T-helper 22 cell (primary cell): ENCODE data around the gene CDYL.

Source experiments
- DNase-seq: peaks from one replicate; pipeline ENCODE4 v3.0.0-alpha.2; 2020; ENCODE audit warnings: low read depth

The CDYL gene

DNA sequence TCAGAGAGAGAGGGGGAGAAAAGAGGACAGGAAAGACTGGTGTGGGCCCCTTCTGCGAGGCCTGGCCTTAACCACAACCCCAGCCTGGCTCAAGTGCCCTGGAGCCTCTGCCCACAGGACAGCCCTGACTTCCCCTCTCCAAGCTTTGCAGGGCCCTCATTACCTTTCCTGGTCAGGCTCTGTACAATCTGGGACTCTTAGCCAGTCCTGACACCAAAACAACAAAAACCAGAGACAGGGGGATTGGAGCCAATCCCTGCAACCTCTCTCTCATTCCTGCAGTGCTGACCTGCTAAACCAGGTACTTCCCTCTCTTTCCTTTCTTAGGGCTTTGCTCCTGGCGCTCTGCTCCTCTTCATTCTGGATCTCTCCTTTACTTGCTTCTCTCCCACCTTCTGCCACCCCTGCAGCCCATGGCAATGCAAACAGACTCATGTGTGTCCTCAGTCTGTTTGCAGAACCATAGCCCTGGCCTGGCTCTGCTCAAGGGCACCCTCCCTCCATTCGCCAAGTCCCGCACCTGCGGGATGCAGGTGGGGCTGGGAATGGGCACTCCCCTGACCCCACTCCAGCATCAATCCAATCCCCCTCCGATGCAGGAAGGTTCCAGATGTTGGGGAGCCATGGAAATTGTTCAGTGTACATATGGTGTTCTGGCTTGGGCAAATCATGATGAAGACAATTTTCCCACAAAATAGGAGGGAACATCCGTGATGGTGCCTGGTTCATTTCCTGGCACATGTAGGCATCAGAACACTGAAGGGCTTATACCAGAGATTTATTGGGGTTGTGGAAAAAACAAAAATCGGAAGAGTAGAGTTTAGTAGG lies 189.6 kb downstream of the CDYL start:
- DNase-seq: no peak

DNA sequence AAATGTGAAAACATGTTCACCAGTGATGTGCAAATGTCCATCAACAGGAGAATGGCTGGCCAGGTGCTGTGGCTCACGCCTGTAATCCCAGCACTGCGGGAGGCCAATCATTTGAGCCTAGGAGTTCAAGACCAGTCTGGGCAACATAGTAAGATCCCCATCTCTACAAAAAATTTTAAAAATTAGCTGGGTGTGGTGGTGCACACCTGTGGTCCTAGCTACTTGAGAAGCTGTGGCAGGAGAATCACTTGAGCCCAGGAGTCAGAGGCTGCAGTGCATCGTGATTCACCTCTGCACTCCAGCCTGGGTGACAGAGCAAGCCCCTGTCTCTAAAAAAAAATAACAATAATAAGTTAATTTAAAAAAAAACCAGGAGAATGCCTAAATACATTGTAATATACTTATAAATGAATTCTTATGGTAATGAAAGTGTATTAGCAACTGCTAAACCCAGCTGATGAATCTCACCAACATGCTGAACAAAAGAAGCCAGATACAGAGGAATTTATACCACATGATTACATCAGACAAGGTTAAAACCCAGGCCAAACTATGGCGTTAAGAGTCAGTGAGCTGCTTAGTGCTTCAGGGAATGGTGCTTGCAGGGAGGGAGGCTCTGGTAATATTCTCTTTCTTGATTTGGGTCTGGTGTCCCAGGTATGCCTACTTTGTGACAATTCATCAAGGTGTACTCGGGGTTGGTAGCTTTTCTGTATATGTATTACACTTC lies 191.3 kb downstream of the CDYL start:
- DNase-seq: no peak

DNA sequence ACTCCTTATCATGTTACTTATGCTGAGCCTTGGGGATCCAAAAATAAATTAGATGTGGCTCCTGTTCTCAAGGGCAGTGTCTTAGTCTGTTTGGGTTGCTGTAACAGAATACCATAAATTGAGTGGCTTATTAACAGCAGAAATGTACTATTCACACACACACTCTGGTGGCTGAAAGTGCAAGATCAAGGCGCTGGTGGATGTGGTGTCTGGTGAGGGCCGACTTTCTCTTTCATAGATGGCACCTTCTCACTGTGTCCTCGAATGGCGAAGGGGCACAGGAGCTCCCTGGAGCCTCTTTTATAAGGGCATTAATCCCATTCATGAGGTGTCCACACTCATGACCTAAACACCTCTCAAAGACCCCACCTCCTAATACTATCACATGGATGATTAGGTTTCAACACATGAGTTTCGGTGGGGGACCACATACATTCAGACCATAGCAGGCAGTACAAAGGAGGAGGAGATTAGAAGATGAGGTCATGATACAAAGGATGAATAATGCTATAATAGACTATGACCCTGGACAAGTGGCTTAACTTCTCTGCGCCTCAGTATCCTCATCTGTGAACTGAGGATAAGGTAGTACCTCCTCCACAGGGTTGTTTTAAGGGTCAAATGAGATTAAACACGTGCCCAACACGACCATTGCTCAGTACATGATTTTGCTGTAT lies 193.5 kb downstream of the CDYL start:
- DNase-seq: no peak

DNA sequence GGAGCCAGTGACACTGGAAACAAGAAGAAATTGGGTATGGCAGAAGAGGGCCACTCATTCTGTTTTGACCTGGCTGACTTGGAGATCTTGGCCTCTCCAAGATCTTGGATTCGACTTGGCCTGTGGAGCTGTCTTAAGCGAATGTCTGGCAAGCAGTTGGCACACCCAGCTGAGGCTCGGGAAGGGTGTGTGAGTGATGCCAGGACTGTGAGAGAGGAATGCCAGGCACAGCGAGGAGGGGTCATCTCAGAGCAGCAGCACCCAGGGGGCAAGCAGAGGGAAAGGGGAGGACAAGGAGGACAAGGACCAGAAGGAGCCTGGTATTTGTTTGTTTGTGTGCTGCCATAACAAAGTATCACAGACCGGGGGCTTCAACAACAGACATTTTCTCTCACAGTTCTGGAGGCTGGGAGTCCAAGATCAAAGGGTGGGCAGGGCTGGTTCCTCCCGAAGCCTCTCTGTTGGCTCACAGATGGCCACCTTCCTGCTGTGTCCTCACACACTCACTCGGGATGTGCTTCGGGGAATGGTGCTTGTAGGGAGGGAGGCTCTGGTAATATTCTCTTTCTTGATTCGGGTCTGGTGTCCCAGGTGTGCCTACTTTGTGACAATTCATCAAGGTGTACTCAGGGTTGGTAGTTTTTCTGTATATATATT lies 194.7 kb downstream of the CDYL start:
- no peak for DNase-seq

DNA sequence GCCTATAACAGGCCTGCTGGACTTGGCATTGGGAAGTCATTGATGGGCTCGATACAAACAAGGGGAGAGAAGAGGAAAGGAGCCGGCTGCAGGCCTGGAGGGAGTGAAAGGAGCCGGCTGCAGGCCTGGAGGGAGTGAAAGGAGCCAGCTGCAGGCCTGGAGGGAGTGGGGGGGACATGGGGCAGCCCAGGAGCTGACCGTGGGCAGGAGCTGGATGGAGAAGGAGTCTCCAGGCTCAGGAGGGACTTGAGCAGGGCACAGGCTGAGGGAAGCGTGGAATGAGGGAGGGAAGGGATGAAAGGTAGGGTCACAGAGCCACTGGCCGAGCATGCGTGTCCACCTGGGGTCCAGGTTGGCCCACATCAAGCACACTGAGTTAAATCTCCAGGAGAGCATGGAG lies 195.6 kb downstream of the CDYL start:
- DNase-seq: no peak

DNA sequence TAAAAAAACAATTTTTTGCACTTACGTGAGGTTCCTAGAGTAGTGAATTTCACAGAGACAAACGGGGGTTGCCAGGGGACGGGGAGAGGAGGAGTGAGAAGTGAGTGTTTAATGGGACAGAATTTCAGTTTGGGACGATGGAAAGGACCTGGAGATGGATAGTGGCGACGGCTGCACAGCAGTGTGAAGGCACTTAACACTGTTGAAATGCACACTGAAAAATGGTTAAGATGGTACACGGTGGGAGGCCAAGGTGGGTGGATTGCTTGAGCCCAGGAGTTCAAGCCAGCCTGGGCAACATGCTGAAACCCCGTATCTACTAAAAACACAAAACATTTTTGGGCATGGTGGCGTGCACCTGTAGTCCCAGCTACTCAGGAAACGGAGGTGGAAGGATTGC lies 196.2 kb downstream of the CDYL start:
- no peak for DNase-seq

DNA sequence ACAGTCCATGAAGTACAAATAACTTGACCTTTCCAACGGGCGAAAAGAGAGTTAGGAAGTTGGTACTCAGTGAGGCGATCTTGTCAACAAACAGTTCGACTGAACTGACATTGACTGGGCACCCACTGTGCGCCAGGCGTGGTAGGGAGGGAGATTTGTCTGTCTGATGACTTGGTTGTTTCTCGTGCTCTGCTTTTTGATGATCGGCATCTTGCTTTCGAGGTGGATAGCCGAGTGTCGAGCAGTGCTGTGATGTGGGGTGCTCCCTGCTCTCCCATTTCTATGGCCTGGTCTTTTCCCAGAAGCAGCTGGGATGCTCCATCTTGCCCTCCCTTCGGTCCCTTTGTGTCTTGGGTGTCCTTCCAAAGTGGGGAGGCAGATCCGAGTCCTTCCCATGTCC lies 197.2 kb downstream of the CDYL start:
- DNase-seq: no peak

DNA sequence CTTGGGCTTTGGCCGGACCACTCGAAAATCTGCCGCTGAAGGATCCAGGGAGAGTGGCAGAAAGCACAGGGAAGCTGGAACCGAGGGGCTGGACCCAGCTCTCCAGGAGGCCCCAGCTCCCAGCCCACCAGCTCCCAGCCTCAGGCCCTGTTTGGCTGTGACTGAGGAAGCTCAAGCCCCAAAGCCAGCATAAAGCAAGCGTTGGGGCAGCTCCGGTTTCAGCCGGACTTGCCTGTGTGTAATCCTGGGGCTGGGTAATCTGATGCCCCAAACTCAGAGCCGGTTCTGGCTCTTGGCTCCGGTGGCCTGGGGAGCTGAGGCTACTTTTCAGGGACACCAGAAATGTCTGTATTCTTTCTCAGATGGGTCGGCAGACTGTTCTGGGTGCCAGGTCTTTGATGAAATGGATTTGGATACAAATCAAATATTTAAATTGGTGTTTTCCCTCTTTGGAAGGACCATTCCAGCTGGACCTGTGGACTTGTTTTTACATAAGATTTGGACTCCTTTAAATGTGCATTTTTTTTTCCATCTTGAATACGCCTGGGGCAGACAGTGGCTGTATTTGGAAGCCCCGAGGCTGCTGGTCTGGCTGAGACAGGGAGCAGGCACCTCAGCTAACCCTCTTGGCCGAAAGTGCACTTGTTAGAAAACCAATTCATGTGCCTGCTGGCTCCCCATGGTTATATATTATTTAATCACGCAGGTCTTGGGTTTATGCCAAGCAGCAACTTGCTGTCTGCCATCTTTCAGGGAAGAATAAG lies 198.0 kb downstream of the CDYL start:
- DNase-seq: no peak

DNA sequence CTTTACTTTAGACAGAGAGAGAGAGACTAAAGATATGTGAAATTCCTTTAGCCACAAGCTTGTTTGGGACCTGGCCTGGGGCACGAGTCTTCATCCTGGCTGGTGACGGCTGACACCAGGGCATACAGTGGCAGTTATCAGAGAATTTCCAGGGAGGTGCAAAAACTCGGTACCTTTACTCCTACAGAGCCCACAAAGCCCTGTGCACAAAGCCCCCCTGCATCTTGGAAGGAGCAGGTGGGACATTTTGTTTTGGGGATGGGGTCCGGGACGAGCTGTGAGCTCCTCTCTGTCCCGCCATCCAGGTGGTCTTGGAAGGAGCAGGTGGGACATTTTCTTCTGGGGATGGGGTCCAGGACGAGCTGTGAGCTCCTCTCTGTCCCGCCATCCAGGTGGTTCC lies 198.8 kb downstream of the CDYL start:
- no peak for DNase-seq

DNA sequence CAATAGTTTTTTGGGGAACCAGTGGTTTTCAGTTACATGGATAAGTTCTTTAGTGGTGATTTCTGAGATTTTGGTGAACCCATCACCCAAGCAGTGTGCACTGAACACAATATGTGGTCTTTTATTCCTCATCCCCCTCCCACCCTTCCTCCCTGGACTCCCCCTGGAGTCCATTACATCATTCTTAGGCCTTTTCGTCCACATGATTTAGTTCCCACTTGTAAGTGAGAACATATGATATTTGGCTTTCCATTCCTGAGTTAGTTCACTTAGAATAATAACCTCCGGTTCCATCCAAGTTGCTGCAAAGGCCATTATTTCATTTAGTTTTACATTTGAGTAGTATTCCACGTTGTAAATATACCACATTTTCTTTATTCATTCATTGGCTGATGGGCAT lies 199.3 kb downstream of the CDYL start:
- DNase-seq: no peak

DNA sequence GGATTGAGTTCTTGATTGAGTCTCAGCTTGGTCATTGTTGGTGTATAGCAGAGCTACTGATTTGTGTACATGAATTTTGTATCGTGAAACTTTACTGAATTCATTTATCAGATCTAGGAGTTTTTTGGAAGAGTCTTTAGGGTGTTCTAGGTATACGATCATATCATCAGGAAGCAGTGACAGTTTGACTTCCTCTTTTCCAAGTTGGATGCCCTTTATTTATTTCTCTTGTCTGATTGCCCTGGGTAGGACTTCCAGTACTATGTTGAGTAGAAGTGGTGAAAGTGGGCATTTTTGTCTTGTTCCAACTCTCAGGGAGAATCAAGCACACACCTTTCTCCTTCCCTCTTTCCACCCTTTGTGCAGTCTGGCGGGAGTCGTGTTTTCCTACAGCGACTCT lies 201.3 kb downstream of the CDYL start:
- DNase-seq: no peak

DNA sequence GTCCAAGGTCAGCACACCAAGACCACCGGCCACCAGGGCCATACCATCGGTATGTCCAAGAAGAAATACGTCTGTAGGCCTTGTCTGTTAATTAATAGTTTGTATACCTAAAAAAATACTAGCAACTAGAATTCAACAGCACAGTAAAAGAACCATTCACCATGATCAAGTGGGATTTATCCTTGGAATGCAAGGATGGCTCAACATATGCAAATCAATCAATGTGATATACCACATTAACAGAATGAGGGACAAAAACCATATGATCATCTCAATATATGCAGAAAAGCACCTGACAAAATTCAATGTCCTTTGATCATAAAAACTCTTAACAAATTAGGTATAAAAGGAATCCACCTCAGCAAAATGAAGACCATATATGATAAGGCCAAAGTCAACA lies 203.2 kb downstream of the CDYL start:
- no peak for DNase-seq

DNA sequence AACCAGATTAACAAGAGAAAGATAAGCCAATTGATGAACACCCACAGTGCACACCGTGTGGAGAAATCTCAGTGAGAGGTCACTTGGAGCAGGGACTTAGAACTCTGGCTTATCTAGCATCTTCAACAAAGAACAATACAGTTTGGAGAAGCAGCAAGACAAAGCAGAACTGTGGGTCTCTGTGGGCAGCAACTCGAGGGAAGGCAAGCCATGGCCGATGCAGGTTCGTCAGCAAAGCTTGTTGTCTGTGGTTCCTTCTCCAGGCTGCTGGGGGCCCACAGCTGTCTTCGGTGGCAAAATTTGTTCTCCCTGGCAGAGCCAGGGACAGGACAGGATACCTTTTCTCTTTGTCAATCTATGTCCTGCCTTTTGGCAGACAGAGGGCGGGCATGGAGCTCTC lies 205.6 kb downstream of the CDYL start:
- DNase-seq: no peak

DNA sequence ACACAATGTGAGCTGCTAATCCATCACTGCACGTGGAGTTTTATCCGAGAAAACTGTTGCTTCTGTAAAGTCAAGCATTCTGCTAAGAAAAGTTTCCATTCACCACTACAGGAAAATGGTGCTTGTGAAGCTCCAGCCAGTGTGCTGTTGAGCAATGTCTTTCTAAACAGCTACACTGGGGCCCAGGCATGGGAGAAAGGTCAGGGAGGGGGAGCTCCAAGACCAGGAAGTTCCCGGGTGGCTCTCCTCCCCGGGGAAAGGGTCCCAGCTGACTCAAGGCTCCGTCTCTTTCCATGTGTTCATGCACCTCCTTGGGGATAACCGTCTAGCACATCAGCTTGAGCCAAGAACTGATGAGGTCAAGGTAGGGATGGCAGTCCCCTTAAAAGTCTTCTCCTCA lies 207.1 kb downstream of the CDYL start:
- no peak for DNase-seq

DNA sequence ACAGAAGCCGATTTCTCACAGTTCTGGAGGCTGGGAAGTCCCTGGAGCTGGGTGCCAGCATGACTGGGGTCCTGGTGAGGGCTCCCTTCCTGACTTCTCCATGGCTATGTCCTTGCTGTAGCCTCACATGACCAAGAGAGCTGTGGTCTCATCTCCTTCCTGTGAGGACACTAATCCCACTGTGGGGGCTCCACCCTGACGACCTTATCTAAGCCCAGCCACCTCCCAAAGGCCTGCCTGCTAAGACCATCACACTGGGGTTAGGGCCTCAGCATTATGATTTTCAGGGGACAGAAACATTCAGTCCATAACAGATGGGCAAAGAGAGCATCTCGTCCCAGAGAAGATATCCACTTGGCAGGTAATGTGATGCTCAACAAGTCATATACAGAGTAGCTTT lies 210.8 kb downstream of the CDYL start:
- no peak for DNase-seq

DNA sequence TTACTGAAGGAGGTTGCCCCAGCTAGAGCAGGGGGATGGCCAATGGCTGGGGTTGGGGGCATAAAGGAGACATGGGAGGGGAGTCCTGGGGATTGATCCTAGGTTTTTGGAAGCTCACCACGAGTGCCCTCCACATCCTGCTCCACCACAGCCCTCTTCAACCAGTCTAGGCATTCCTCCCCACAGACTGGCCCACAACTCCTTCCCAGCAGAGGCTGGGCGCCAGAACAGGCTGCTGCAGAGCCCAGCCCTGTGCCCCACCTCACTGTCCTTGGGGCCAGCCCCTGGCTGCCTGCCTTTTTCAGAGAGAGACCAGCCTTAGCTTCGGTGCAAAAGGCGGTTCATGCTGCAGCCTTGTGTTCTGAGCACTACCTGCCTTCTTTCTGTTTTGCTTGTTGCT lies 211.2 kb downstream of the CDYL start:
- no peak for DNase-seq

DNA sequence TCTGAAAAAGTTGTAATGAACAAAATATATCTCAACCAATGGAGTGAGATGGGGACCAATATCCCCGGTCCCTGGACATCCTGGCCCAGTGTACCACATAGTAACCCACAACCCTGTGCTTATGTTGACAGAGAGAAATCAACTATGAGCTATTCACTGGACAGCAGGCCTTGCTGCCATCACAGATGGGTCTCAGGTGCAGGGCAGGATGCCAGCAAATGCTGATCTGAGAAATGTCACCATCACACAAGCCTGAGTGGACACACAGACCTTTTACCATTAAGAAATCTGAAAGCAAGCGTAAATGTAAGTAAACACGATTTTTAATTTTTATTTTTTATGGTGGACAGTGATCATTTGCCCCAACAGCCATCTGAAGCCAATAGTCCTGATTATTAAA lies 218.5 kb downstream of the CDYL start:
- no peak for DNase-seq

DNA sequence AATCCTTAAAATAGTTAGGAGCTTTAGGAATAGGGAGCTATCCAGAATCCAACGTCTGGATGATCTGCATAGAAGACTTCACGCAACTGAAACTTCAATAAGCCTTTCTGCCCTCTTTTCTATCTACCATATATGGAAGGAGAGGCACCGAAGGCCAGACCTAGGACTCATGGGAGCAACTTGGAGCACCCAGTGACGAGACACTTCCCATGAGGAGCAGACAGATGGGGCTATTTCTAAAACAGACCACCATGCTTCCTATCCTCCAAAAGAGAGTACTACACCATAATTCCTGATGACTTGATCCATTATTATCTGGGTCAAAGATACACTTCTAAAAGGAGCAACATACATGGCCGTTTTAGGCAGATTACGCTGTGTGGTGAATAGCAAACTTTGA lies 221.7 kb downstream of the CDYL start:
- no peak for DNase-seq

DNA sequence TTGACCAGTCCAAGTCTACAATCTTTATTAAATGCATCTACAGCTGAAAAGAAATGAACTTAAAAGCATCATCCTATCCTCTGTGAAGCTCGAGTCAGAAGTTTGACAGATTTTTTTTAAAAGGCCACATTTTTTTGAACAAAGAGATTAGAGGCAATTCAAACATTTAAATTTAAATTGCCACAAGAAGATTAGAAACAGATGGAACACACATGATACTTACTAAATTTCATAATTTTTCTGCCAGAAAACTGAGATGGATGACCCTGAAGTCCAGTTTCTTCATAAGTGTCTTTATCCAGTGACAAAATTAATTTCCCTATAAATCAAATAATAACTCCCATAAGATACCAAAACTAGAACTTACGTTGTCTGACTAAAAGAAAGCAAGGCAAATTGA lies 223.4 kb downstream of the CDYL start:
- DNase-seq: no peak

DNA sequence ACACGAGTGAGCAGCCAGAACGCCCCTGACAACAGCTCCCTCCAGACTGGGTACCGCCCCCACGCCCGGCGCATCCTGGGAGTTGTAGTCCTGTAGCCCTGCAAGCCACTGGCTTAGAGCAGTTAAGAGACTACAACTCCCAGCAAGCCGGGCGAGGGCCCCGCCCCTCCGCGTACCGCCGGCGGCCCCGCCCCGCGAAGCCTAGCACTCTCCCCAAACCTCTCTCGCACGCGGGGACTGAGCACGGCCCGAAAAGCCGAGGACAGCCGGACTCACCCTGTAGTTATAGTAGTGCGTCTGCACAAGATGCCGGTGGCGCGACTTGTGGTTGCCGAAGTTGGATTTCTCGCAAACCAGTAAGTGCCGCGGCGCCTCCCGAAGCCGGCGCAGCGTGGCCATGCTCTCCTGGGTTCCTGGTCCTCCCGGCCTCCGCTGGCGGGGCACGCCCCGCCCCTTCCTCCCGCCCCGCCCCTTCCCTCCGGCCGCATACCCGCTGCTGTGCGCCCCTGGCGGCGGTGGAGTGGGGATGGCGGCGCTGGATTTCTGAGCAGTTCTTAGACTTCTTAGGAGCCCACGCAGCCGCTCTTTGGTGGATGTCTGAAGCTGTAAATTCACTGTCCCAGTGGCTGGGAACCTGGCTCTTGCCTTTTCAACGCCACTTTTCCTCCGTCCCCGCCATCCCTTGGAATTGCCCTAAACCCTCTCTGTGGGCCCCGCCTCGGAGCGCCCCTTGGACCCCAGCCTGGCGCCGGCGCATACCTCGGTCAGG lies 227.6 kb downstream of the CDYL start, which contains the start of gene RPP40:
TSS of gene RPP40 (minus strand) at position 434 of the 769 bp plus-strand sequence. CDS start at position 399, 35 bp downstream.
- DNase-seq: peak; percentile 96
